ENCODE measurements around the gene SLC6A3. TPM values are rescaled to one million over a fixed set of nuclear protein-coding genes. Genes with fewer than 3 reads are reported as not detected.
"Not testable (repeated sequence)": the region's sequence is repeated elsewhere in the genome, so short reads cannot be mapped to it uniquely, and the experiment has no call there.

The SLC6A3 gene
- total RNA-seq, 1 donor from 2014 or later = not detected

GRCh38 chr5:1423901-1424603 is 21.2 kb downstream of the SLC6A3 start:
- DNase-seq (ENCODE audit: low spot score) = no peak
- no peak for ATAC-seq

- DNase-seq (ENCODE audit: low spot score); ATAC-seq: not testable (repeated sequence)
These were observed 22.7 kb downstream of the SLC6A3 start for GRCh38 chr5:1422522-1422921.

- DNase-seq (ENCODE audit: low spot score) (no peak), ATAC-seq (no peak)
These were observed 23.5 kb downstream of the SLC6A3 start for GRCh38 chr5:1421521-1422341.

- DNase-seq (ENCODE audit: low spot score) (no peak), ATAC-seq (no peak)
These were observed 24.7 kb downstream of the SLC6A3 start for GRCh38 chr5:1420211-1421195.

GRCh38 chr5:1419476-1420210 is 25.6 kb downstream of the SLC6A3 start:
- DNase-seq (ENCODE audit: low spot score) (no peak), ATAC-seq (no peak)

- ATAC-seq (no peak), DNase-seq (ENCODE audit: low spot score) (no peak)
These were observed 26.3 kb downstream of the SLC6A3 start for GRCh38 chr5:1418921-1419280.

- ATAC-seq = no peak
These were observed 26.9 kb downstream of the SLC6A3 start for GRCh38 chr5:1418238-1418920.

GRCh38 chr5:1417586-1418225 is 27.5 kb downstream of the SLC6A3 start:
- DNase-seq (ENCODE audit: low spot score) = no peak
- ATAC-seq = no peak

More at GRCh38 chr5:1418238-1418920, 26.9 kb downstream of the SLC6A3 start:
- no peak for DNase-seq (ENCODE audit: low spot score)

GRCh38 chr5:1416856-1417469 is 28.3 kb downstream of the SLC6A3 start:
- ATAC-seq (no peak), DNase-seq (ENCODE audit: low spot score) (no peak)

GRCh38 chr5:1415626-1416360 is 29.4 kb downstream of the SLC6A3 start:
- DNase-seq (ENCODE audit: low spot score) = no peak
- no peak for ATAC-seq

GRCh38 chr5:1415059-1415425 is 30.2 kb downstream of the SLC6A3 start:
- ATAC-seq (no peak), DNase-seq (ENCODE audit: low spot score) (no peak)

GRCh38 chr5:1414311-1415058 is 30.8 kb downstream of the SLC6A3 start:
- no peak for ATAC-seq
- DNase-seq (ENCODE audit: low spot score) = no peak

- no peak for DNase-seq (ENCODE audit: low spot score)
These were observed 31.5 kb downstream of the SLC6A3 start for GRCh38 chr5:1413611-1414241.

GRCh38 chr5:1413211-1413610 is 32.0 kb downstream of the SLC6A3 start:
- ATAC-seq = no peak
- no peak for DNase-seq (ENCODE audit: low spot score)

More at GRCh38 chr5:1413611-1414241, 31.5 kb downstream of the SLC6A3 start:
- no peak for ATAC-seq

GRCh38 chr5:1412621-1413020 is 32.6 kb downstream of the SLC6A3 start:
- no peak for ATAC-seq
- DNase-seq (ENCODE audit: low spot score) = no peak

GRCh38 chr5:1412163-1412562 is 33.1 kb downstream of the SLC6A3 start:
- ATAC-seq (no peak), DNase-seq (ENCODE audit: low spot score) (no peak)

GRCh38 chr5:1411099-1411498 is 34.1 kb downstream of the SLC6A3 start:
- no peak for DNase-seq (ENCODE audit: low spot score)
- ATAC-seq = no peak

All from left lobe of liver (tissue), 2 donors.